K562 (cell line): ENCODE results near the gene ENTREP3. TPM values are rescaled to one million over a fixed set of nuclear protein-coding genes. Genes with fewer than 3 reads are reported as not detected.
A peak's percentile ranks its signal among the peaks of the same experiment; 100 is the strongest.

Experiments
- CHCHD3 ChIP-seq: fragments of 250-450 bp; sonication (Bioruptor Pico); IDR thresholded peaks from 2 replicates; pipeline ENCODE4 v2.1.2; 2022; ENCODE audit warnings: mild to moderate bottlenecking
- ELF1 ChIP-seq: fragments of 200-800 bp; sonication (Bioruptor generic); IDR thresholded peaks from 2 replicates; pipeline ENCODE4 v1.6.1; 2016; ENCODE audit warnings: missing genetic modification characterization, missing compliant biosample characterization
- LEF1 ChIP-seq: fragments of 450-650 bp; IDR thresholded peaks from 2 replicates; pipeline ENCODE4 v1.6.1; 2016; ENCODE audit warnings: mild to moderate bottlenecking
- MEIS2 ChIP-seq: fragments of 450-650 bp; IDR thresholded peaks from 2 replicates; pipeline ENCODE4 v1.6.1; 2014; ENCODE audit warnings: mild to moderate bottlenecking; ENCODE audit not compliant: partially characterized antibody
- POLR2G ChIP-seq: fragments of 200-400 bp; formaldehyde crosslinking; IDR thresholded peaks from 2 replicates; pipeline ENCODE4 v1.6.1; 2017; ENCODE audit warnings: low read depth, mild to moderate bottlenecking, antibody characterized with exemption, low read length, moderate library complexity
- SPI1 ChIP-seq: IDR thresholded peaks from 2 replicates; pipeline ENCODE4 v1.6.1; 2011; ENCODE audit warnings: low read depth, low read length, control low read depth, borderline replicate concordance
- SRSF3 ChIP-seq: fragments of 200-400 bp; formaldehyde crosslinking; IDR thresholded peaks from 2 replicates; pipeline ENCODE4 v1.6.1; 2016; ENCODE audit warnings: mild to moderate bottlenecking, low read length, moderate library complexity; ENCODE audit not compliant: insufficient read depth
- TGIF2 ChIP-seq: sonication (generic); formaldehyde crosslinking; IDR thresholded peaks from 2 replicates; pipeline ENCODE4 v1.8.1; 2022; ENCODE audit warnings: mild to moderate bottlenecking, missing genetic modification reagents, moderate library complexity
- ZKSCAN3 ChIP-seq: fragments of 250-450 bp; sonication (Bioruptor Pico); IDR thresholded peaks from 2 replicates; pipeline ENCODE4 v1.4.0; 2020
- ZNF124 ChIP-seq: sonication (generic); formaldehyde crosslinking; IDR thresholded peaks from 2 replicates; pipeline ENCODE4 v1.8.1; 2022; ENCODE audit warnings: missing genetic modification reagents
- ZNF23 ChIP-seq: fragments of 250-450 bp; sonication (Bioruptor Pico); IDR thresholded peaks from 2 replicates; pipeline ENCODE4 v1.4.0; 2020; ENCODE audit warnings: mild to moderate bottlenecking
- ZZZ3 ChIP-seq: fragments of 450-650 bp; IDR thresholded peaks from 2 replicates; pipeline ENCODE4 v1.6.1; 2016; ENCODE audit warnings: antibody characterized with exemption, mild to moderate bottlenecking, moderate library complexity
- polyA plus RNA-seq, 8 experiments: library from polyadenylated mRNA; depleted of rRNA in 4 of 8; stranded (reverse) in 5 of 8; unstranded in 3 of 8; fragments of >200 nt; fragmentation: Nextera tagmentation in 2 of 8; fragmentation: Illumina TruSeq in 1 of 8; extraction: Ambion mirVana in 2 of 8; extraction: Trizol in 1 of 8; gene quantifications; 2 replicates each; pipeline versions ENCODE4 v1.2.1 to v1.2.3, GENCODE V29; 2011 to 2014; ENCODE audit warnings: inconsistent platforms in 1 of 8, missing spikeins in 1 of 8
- total RNA-seq, 7 experiments: library from RNA; depleted of rRNA in 6 of 7; stranded (reverse); fragments of >200 nt in 6 of 7; fragmentation: Illumina TruSeq in 2 of 7; extraction: Trizol in 2 of 7; gene quantifications; 2 replicates each; pipeline versions ENCODE4 v1.2.1 to v1.2.3, GENCODE V29; 2011 to 2021; ENCODE audit warnings: low replicate concordance in 1 of 7
- TF ChIP-seq, protein P1 (sequence below): sonication (generic); formaldehyde crosslinking; IDR thresholded peaks from 2 replicates; pipeline ENCODE4 v1.8.1; 2023; ENCODE audit warnings: mild to moderate bottlenecking, missing genetic modification reagents
- TF ChIP-seq, protein P2 (sequence below), 2 experiments: IDR thresholded peaks; 2 replicates each; pipeline ENCODE4 v1.6.1; 2011; ENCODE audit warnings: borderline replicate concordance in 1 of 2, control low read depth in 1 of 2, low read depth in 1 of 2, low read length in 1 of 2, mild to moderate bottlenecking in 1 of 2, mixed read lengths in 1 of 2, moderate library complexity in 1 of 2; ENCODE audit not compliant: insufficient read depth in 1 of 2, insufficient read length in 1 of 2, poor library complexity in 1 of 2, severe bottlenecking in 1 of 2; ENCODE audit errors: extremely low read depth in 1 of 2
- TF ChIP-seq, protein P3 (sequence below): sonication (generic); formaldehyde crosslinking; IDR thresholded peaks from 2 replicates; pipeline ENCODE4 v1.8.0; 2022; ENCODE audit warnings: mild to moderate bottlenecking, missing genetic modification reagents
- TF ChIP-seq, protein P4 (sequence below), 3 experiments: fragments of 200-800 bp in 1 of 3; fragments of 250-450 bp in 1 of 3; fragments of 450-650 bp in 1 of 3; sonication (Bioruptor Pico) in 1 of 3; sonication (Bioruptor generic) in 1 of 3; formaldehyde crosslinking in 1 of 3; IDR thresholded peaks; 2 replicates each; pipeline versions ENCODE4 v1.6.1 to v1.8.0; 2016 to 2022; ENCODE audit warnings: mild to moderate bottlenecking in 2 of 3, missing genetic modification characterization in 2 of 3, missing compliant biosample characterization in 1 of 3, moderate library complexity in 1 of 3
- TF ChIP-seq, protein P5 (sequence below): IDR thresholded peaks from 2 replicates; pipeline ENCODE4 v1.6.1; 2016; ENCODE audit warnings: missing genetic modification characterization, missing compliant biosample characterization

Gene ENTREP3
- total and polyA plus RNA-seq, 9 of the 15 experiments (the other 6 are each of a cell fraction or from before 2014, with no cell fraction given), result 1.9 to 41.8 (median 5.9) TPM

DNA sequence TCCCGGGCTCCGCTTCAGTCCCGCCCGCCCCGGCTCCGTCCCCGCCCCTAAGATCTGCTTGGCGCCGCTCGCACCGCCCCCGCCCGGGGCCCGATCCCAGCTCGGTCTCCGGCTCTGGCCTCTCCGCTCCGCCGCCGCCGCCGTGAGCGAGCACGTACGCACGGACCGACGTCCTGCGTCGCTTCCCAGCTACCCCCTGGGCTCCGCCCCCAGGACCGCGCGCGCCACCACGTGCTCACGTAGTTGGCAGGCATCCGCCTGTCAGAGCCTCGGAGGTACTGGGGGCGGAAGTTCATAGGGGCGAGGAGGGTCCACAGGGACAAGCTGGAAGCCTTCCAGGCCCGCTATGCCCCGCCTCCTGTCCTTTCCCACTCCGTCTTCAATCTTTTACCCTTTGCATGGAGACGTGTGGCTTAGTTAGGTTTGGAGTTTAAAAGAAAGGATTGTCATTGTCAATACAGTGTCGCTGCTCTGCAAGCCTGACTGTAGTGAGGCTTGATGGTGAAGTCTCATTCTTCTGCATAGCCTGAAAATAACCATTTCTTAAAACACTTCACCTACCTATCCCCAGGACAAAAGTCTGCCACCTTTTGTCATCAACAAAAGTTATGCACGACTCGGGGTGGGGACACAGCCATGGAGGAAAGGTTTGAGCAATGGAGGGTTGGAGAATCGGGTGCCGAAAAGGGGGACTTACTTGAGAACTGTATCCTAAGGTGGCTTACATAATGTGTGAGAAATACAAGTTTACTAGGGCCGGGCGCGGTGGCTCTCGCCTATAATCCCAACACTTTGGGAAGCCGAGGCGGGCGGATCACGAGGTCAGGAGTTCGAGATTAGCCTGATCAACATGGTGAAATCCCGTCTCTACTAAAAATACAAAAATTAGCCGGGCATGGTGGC, 18.3 kb upstream of the ENTREP3 start, which contains the start of gene CLK2 (continued):
- TF ChIP-seq ELF1 (tag) (peak; percentile 77), ZKSCAN3 (CRISPR knock-in tag) (no peak), LEF1 (peak; percentile 21; the same call in 1 of the 2 replicates), MEIS2 (peak; percentile 79), ZZZ3 (0 out of 2 replicates have a peak, but pooled peaks have one; percentile 46), ZNF124 (CRISPR knock-in tag) (no peak), CHCHD3 (CRISPR knock-in tag) (no peak), POLR2G (peak; percentile 93), TGIF2 (CRISPR knock-in tag) (0 out of 2 replicates have a peak, but pooled peaks have one; percentile 62), SPI1 (peak; percentile 82), SRSF3 (no peak), ZNF23 (no peak)
- TF ChIP-seq, protein P1, sequence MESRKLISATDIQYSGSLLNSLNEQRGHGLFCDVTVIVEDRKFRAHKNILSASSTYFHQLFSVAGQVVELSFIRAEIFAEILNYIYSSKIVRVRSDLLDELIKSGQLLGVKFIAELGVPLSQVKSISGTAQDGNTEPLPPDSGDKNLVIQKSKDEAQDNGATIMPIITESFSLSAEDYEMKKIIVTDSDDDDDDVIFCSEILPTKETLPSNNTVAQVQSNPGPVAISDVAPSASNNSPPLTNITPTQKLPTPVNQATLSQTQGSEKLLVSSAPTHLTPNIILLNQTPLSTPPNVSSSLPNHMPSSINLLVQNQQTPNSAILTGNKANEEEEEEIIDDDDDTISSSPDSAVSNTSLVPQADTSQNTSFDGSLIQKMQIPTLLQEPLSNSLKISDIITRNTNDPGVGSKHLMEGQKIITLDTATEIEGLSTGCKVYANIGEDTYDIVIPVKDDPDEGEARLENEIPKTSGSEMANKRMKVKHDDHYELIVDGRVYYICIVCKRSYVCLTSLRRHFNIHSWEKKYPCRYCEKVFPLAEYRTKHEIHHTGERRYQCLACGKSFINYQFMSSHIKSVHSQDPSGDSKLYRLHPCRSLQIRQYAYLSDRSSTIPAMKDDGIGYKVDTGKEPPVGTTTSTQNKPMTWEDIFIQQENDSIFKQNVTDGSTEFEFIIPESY (CRISPR knock-in tag), result peak; percentile 60
- TF ChIP-seq, protein P2, sequence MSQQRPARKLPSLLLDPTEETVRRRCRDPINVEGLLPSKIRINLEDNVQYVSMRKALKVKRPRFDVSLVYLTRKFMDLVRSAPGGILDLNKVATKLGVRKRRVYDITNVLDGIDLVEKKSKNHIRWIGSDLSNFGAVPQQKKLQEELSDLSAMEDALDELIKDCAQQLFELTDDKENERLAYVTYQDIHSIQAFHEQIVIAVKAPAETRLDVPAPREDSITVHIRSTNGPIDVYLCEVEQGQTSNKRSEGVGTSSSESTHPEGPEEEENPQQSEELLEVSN (IDR thresholded peaks at IDR 0.05; ENCODE audit: borderline replicate concordance in 1 of 2, extremely low read depth in 1 of 2, insufficient read depth in 1 of 2, insufficient read length in 1 of 2, low read depth in 1 of 2, low read length in 1 of 2, poor library complexity in 1 of 2, severe bottlenecking in 1 of 2), result peak; percentile 92 to 97
- TF ChIP-seq, protein P3, sequence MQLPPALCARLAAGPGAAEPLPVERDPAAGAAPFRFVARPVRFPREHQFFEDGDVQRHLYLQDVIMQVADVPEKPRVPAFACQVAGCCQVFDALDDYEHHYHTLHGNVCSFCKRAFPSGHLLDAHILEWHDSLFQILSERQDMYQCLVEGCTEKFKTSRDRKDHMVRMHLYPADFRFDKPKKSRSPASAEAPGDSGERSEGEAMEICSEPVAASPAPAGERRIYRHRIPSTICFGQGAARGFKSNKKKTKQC (CRISPR knock-in tag), result no peak
- TF ChIP-seq, protein P4, sequence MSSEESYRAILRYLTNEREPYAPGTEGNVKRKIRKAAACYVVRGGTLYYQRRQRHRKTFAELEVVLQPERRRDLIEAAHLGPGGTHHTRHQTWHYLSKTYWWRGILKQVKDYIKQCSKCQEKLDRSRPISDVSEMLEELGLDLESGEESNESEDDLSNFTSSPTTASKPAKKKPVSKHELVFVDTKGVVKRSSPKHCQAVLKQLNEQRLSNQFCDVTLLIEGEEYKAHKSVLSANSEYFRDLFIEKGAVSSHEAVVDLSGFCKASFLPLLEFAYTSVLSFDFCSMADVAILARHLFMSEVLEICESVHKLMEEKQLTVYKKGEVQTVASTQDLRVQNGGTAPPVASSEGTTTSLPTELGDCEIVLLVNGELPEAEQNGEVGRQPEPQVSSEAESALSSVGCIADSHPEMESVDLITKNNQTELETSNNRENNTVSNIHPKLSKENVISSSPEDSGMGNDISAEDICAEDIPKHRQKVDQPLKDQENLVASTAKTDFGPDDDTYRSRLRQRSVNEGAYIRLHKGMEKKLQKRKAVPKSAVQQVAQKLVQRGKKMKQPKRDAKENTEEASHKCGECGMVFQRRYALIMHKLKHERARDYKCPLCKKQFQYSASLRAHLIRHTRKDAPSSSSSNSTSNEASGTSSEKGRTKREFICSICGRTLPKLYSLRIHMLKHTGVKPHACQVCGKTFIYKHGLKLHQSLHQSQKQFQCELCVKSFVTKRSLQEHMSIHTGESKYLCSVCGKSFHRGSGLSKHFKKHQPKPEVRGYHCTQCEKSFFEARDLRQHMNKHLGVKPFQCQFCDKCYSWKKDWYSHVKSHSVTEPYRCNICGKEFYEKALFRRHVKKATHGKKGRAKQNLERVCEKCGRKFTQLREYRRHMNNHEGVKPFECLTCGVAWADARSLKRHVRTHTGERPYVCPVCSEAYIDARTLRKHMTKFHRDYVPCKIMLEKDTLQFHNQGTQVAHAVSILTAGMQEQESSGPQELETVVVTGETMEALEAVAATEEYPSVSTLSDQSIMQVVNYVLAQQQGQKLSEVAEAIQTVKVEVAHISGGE (CRISPR knock-in tag; IDR thresholded peaks at IDR 0.05), result peak in 1 of 3 experiments; percentile 59; a peak in 1 of 6 replicates
- TF ChIP-seq, protein P5, sequence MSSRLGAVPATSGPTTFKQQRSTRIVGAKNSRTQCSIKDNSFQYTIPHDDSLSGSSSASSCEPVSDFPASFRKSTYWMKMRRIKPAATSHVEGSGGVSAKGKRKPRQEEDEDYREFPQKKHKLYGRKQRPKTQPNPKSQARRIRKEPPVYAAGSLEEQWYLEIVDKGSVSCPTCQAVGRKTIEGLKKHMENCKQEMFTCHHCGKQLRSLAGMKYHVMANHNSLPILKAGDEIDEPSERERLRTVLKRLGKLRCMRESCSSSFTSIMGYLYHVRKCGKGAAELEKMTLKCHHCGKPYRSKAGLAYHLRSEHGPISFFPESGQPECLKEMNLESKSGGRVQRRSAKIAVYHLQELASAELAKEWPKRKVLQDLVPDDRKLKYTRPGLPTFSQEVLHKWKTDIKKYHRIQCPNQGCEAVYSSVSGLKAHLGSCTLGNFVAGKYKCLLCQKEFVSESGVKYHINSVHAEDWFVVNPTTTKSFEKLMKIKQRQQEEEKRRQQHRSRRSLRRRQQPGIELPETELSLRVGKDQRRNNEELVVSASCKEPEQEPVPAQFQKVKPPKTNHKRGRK (tag), result no peak
